ENCODE data around the gene OR52H1.

The OR52H1 gene

DNA sequence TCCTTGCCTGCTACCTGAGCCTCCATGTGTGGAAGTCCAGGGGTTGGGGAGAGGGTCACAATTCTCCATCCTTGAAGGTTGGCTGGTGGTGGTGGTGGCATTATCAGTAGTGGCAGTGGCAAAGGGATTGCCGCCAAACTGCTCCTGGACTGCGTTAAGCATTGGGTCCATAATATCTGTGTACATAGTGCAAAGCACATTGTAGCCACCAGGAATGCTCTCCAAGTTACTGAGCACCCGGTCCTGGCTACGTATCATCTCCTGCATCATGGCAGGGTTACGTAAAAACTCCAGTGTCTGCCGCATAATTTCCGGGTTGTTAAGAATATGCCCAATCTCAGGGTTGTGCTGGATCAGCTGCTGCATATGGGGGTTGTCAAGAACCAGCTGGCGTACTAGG, 39.7 kb downstream of the OR52H1 start:
- no peak overlapping the region for H3K4me3 Mint-ChIP-seq
- H3K9me3 Mint-ChIP-seq, result no peaks in the 10 kb centered on the region
- H3K36me3 Mint-ChIP-seq, result no peaks in the 10 kb centered on the region
- ATAC-seq (no peak), DNase-seq (ENCODE audit: low spot score in 2 of 2) (no peak)
- no peaks in the 10 kb centered on the region for H3K4me1 Mint-ChIP-seq
- H3K27ac Mint-ChIP-seq, result no peak overlapping the region

GRCh38 chr11:5507933-5508305, 40.4 kb downstream of the OR52H1 start:
- Mint-ChIP-seq H3K9me3 (no peaks in the 10 kb centered on the region), H3K4me1 (no peaks in the 10 kb centered on the region), H3K27ac (no peak overlapping the region), H3K36me3 (no peaks in the 10 kb centered on the region), H3K4me3 (no peak overlapping the region)
- DNase-seq (ENCODE audit: low spot score in 2 of 2), result no peak
- ATAC-seq, result peak; percentile 14

DNA sequence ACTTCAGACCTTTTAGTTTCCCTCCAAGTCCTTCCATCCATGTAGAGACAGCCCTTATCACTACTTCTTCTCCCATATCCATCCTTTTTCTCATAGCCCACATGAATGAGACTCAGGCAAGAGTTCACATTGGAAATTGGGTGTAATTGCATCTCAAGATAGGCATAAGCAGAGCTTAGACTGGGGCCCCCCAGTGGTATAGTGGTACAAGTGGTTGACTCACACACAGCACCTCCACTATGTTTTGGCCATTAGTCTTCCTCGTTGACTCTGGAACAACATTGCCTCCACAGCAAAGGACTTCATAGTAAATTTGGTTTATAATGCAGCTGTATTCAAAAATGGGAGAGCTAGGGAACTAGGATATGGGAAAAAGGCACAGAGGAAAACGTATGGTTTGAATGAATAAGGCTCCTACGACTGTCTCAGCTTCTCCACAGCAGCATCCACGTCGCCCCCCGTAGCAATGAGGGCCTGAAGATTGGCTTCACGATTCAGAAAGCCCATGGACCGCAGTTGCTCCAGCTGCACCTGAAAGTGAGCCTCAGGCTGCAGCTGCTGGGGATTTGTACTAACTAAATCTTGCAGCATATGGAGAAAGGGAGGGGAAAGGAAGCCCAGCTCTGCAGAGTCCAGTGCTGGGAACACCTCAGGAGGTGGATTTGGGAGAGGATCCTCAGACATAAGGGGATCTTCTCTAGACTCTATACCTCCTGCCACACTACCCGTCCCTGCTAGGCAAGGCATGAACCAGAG, 41.0 kb downstream of the OR52H1 start:
- H3K9me3 Mint-ChIP-seq, result no peaks in the 10 kb centered on the region

DNA sequence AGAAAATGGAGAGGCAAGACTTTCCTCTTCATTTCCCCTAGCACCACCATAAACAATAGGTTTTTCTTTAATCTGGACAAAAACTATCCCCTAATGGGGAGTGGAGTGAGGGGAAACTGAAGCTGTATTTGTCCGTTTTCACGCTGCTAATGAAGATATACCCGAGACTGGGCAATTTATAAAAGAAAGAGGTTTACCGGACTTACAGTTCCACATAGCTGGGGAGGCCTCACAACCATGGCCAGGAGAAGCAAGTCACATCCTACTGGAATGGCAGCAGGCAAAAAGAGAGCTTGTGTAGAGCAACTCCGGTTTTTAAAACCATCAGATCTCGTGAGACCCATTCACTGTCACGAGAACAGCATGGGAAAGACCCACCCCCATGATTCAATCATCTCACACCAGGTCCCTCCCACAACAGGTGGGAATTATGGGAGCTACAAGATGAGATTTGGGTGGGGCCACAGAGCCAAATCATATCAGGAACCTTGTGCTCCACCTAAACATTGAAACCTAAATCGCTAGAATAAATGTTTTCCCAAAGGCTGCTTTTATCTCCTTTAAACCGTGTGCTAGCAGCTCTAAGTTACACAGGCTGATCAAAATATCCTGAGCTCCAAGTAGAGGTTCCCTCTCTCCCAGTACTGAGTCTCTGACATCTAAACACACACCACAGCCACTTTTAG, 42.8 kb downstream of the OR52H1 start:
- DNase-seq (ENCODE audit: low spot score in 2 of 2) (no peak), ATAC-seq (no peak)
- Mint-ChIP-seq H3K36me3 (no peaks in the 10 kb centered on the region), H3K4me3 (no peak overlapping the region), H3K27ac (no peak overlapping the region), H3K4me1 (no peaks in the 10 kb centered on the region), H3K9me3 (no peaks in the 10 kb centered on the region)

More for the DNA sequence above, 41.0 kb downstream of the OR52H1 start:
- H3K4me3 Mint-ChIP-seq, result no peak overlapping the region
- H3K4me1 Mint-ChIP-seq, result no peaks in the 10 kb centered on the region
- no peaks in the 10 kb centered on the region for H3K36me3 Mint-ChIP-seq
- ATAC-seq (no peak), DNase-seq (ENCODE audit: low spot score in 2 of 2) (no peak)
- no peak overlapping the region for H3K27ac Mint-ChIP-seq

- no peak for DNase-seq (ENCODE audit: low spot score in 2 of 2)
- H3K9me3 Mint-ChIP-seq, result no peaks in the 10 kb centered on the region
- no peaks in the 10 kb centered on the region for H3K36me3 Mint-ChIP-seq
- no peak overlapping the region for H3K27ac Mint-ChIP-seq
- H3K4me1 Mint-ChIP-seq, result no peaks in the 10 kb centered on the region
- H3K4me3 Mint-ChIP-seq, result no peak overlapping the region
- ATAC-seq, result no peak
These were observed 43.9 kb downstream of the OR52H1 start for GRCh38 chr11:5504403-5504921.

DNA sequence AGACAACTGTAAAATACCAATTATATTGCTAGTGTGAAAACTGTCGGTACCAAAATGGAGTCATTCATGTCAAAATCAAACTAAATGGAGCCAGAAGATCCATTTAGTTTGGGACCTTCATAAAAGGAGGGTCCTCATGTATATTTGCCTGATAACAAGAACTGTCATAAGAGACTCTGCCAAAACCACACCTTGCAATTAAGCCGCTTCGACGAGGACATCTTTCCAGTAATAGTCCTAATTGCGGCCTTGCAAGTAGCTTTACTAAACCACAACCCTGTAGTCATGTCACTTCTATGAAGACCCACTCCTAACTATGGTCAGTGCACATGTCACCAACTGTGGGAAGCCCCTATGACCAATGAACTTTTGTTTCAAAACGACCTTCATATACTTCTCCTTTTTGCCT, 47.9 kb downstream of the OR52H1 start:
- H3K4me3 Mint-ChIP-seq, result no peak overlapping the region
- H3K4me1 Mint-ChIP-seq, result no peaks in the 10 kb centered on the region
- H3K9me3 Mint-ChIP-seq, result no peaks in the 10 kb centered on the region
- H3K36me3 Mint-ChIP-seq, result no peaks in the 10 kb centered on the region
- ATAC-seq (no peak), DNase-seq (ENCODE audit: low spot score in 2 of 2) (no peak)
- no peak overlapping the region for H3K27ac Mint-ChIP-seq

DNA sequence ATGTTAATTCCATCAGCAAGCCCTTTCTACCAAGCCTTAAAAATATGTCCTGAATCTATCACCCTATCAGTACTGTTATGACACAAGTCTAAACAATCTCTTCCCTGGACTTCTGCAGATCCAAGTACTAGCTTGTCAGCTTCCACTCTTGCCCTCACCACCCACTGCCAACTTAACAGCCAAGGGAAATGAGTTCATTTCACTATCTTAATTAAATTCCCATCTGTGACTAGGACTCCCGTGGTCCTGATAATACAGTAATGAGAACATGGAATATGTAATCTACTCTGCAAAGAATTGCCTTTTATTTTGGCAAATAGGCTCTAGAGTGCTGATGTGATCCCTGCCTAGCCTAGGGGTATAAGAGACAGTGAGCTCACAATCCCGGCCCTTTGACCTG, 48.7 kb downstream of the OR52H1 start:
- Mint-ChIP-seq H3K27ac (no peak overlapping the region), H3K9me3 (no peaks in the 10 kb centered on the region), H3K4me1 (no peaks in the 10 kb centered on the region), H3K4me3 (no peak overlapping the region), H3K36me3 (no peaks in the 10 kb centered on the region)
- DNase-seq (ENCODE audit: low spot score in 2 of 2) (no peak), ATAC-seq (no peak)
